K562 (cell line): ENCODE measurements around the gene POLN. TPM values are rescaled to one million over a fixed set of nuclear protein-coding genes. Genes with fewer than 3 reads are reported as not detected.

Source experiments
- ATAC-seq: fragments of 200-7000 bp; cut with Tn5 transposase; 3 replicates; pipeline ENCODE4 v1.9.1; 2020; ENCODE audit warnings: moderate library complexity
- BruUV-seq: library from RNA; stranded (reverse); fragments of 400-500 nt; replicated peaks from 2 replicates; lab custom pipeline; 2021; lab: Mats Ljungman, UMichigan
- CTCF ChIA-PET: fragments of 300-600 bp; formaldehyde crosslinking; extraction: SDS; loops from one replicate; lab custom pipeline; 2021; ENCODE audit warnings: low intra/inter-chr PET ratio; lab: Yijun Ruan, JAX
- POLR2A ChIA-PET: fragments of 300-600, 350-650 bp; sonication (Branson Sonifier 250); formaldehyde crosslinking; extraction: SDS; loops from one replicate; lab custom pipeline; 2021; ENCODE audit warnings: antibody characterized with exemption, inconsistent platforms; lab: Yijun Ruan, JAX
- DNase-seq, 4 experiments: peaks; one replicate each; pipeline versions ENCODE4 v3.0.0 to v3.0.0-alpha.2; 2011 to 2018; ENCODE audit warnings: low spot score in 3 of 4, mixed read lengths in 3 of 4; ENCODE audit errors: extremely low read depth in 1 of 4
- FAIRE-seq: peaks from 2 replicates; lab custom pipeline; 2011; peaks lifted over from hg19 to GRCh38; lab: Jason Lieb, UNC
- H2AFZ ChIP-seq: 2 replicates; pipeline ENCODE4 v1.6.0; 2011; ENCODE audit warnings: low read depth, low read length, control low read depth, inconsistent platforms
- H3K27ac ChIP-seq: fragments of 200-600 bp; 3 replicates; pipeline ENCODE4 v1.8.0; 2011; ENCODE audit warnings: low read depth, mild to moderate bottlenecking, control low read depth, inconsistent platforms, low read length, moderate library complexity, mixed read lengths; ENCODE audit errors: extremely low read depth
- H3K27me3 ChIP-seq, 2 experiments: fragments of 300-600 bp in 1 of 2; 2 replicates in 1 of 2; 3 replicates in 1 of 2; pipeline versions ENCODE4 v1.6.0 to v1.8.0; 2011; ENCODE audit warnings: inconsistent platforms in 2 of 2, low read length in 2 of 2, mild to moderate bottlenecking in 1 of 2, mixed read lengths in 1 of 2, moderate library complexity in 1 of 2; ENCODE audit not compliant: control insufficient read depth in 2 of 2, insufficient read depth in 2 of 2
- H3K36me3 ChIP-seq: fragments of 300-600 bp; 3 replicates; pipeline ENCODE4 v1.8.0; 2011; ENCODE audit warnings: mild to moderate bottlenecking, low read length, inconsistent platforms; ENCODE audit not compliant: control insufficient read depth, insufficient read depth
- H3K4me1 ChIP-seq, 2 experiments: fragments of 200-600 bp in 1 of 2; replicated peaks in 1 of 2; 2 replicates in 1 of 2; 3 replicates in 1 of 2; pipeline versions ENCODE4 v1.5.1 to v1.8.0; 2011; ENCODE audit warnings: inconsistent platforms in 2 of 2, low read length in 2 of 2, mild to moderate bottlenecking in 1 of 2, mixed read lengths in 1 of 2, moderate library complexity in 1 of 2; ENCODE audit not compliant: control insufficient read depth in 2 of 2, insufficient read depth in 2 of 2
- H3K4me2 ChIP-seq: 2 replicates; pipeline ENCODE4 v1.6.1; 2011; ENCODE audit warnings: low read length, control low read depth, inconsistent platforms, mixed read lengths; ENCODE audit not compliant: insufficient read depth
- H3K4me3 ChIP-seq: fragments of 200-600 bp; sonication (generic), shearing (Covaris generic); 2 replicates; pipeline ENCODE4 v1.5.1; 2016; ENCODE audit warnings: control low read depth, inconsistent platforms
- H3K79me2 ChIP-seq: fragments of 200-600 bp; 3 replicates; pipeline ENCODE4 v1.8.0; 2011; ENCODE audit warnings: low read length, inconsistent platforms; ENCODE audit not compliant: control insufficient read depth, insufficient read depth
- H3K9ac ChIP-seq, 2 experiments: 2 replicates each; pipeline versions ENCODE4 v1.6.0 to v1.6.1; 2011; ENCODE audit warnings: low read depth in 2 of 2, low read length in 2 of 2, control low read depth in 1 of 2, inconsistent platforms in 1 of 2, mild to moderate bottlenecking in 1 of 2, mixed read lengths in 1 of 2; ENCODE audit not compliant: insufficient read depth in 1 of 2
- H3K9me1 ChIP-seq: one replicate; pipeline ENCODE4 v1.6.0; 2011; ENCODE audit warnings: inconsistent platforms, mild to moderate bottlenecking, low read length, moderate library complexity; ENCODE audit not compliant: control insufficient read depth, insufficient read depth
- H3K9me3 ChIP-seq: replicated peaks from 2 replicates; pipeline ENCODE4 v1.5.1; 2011; ENCODE audit warnings: low read depth, low read length, inconsistent platforms; ENCODE audit not compliant: control insufficient read depth, insufficient read depth
- H4K20me1 ChIP-seq: replicated peaks from 2 replicates; pipeline ENCODE4 v1.6.1; 2011; ENCODE audit warnings: low read length, inconsistent platforms, mixed read lengths; ENCODE audit not compliant: control insufficient read depth, insufficient read depth
- ASH1L ChIP-seq: fragments of 450-650 bp; IDR thresholded peaks from 2 replicates; pipeline ENCODE4 v1.6.1; 2018; ENCODE audit warnings: borderline replicate concordance, mild to moderate bottlenecking, low read depth; ENCODE audit not compliant: partially characterized antibody
- BHLHE40 ChIP-seq: IDR thresholded peaks from 2 replicates; pipeline ENCODE4 v1.6.1; 2011; ENCODE audit warnings: low read length, improper control_type of control experiment
- DNMT1 ChIP-seq: fragments of 450-650 bp; IDR thresholded peaks from 2 replicates; pipeline ENCODE4 v1.6.1; 2016; ENCODE audit warnings: antibody characterized with exemption, mild to moderate bottlenecking
- DPF2 ChIP-seq: fragments of 450-650 bp; IDR thresholded peaks from 2 replicates; pipeline ENCODE4 v1.6.1; 2016
- EHMT2 ChIP-seq: fragments of 450-650 bp; IDR thresholded peaks from 2 replicates; pipeline ENCODE4 v1.6.1; 2018; ENCODE audit warnings: antibody characterized with exemption
- FOXO4 ChIP-seq: fragments of 450-650 bp; formaldehyde crosslinking; IDR thresholded peaks from 2 replicates; pipeline ENCODE4 v1.4.0; 2020; ENCODE audit warnings: mild to moderate bottlenecking, moderate library complexity
- GATAD2A ChIP-seq: fragments of 450-650 bp; IDR thresholded peaks from 2 replicates; pipeline ENCODE4 v1.6.1; 2017
- GATAD2B ChIP-seq: fragments of 450-650 bp; IDR thresholded peaks from 2 replicates; pipeline ENCODE4 v1.6.1; 2017; ENCODE audit warnings: mild to moderate bottlenecking, borderline replicate concordance
- MYC ChIP-seq, 2 experiments: fragments of 250-450 bp in 1 of 2; sonication (Bioruptor Pico) in 1 of 2; IDR thresholded peaks; 2 replicates each; pipeline versions ENCODE4 v1.5.1 to v1.6.1; 2012 to 2021; ENCODE audit warnings: low read depth in 2 of 2, borderline replicate concordance in 1 of 2, improper control_type of control experiment in 1 of 2, low read length in 1 of 2, mild to moderate bottlenecking in 1 of 2, moderate library complexity in 1 of 2
- PHF8 ChIP-seq: fragments of 200-600 bp; sonication (generic); IDR thresholded peaks from 2 replicates; pipeline ENCODE4 v1.6.1; 2012; ENCODE audit warnings: mixed run types, mild to moderate bottlenecking, inconsistent platforms, low read length, moderate library complexity, borderline replicate concordance
- RB1 ChIP-seq: fragments of 450-650 bp; IDR thresholded peaks from 2 replicates; pipeline ENCODE4 v1.6.1; 2017; ENCODE audit warnings: low read depth, mild to moderate bottlenecking
- SMARCA4 ChIP-seq: fragments of 450-650 bp; IDR thresholded peaks from 2 replicates; pipeline ENCODE4 v1.6.1; 2016
- SMARCE1 ChIP-seq: fragments of 450-650 bp; IDR thresholded peaks from 2 replicates; pipeline ENCODE4 v1.7.1; 2016; ENCODE audit warnings: mild to moderate bottlenecking
- SNRNP70 ChIP-seq: fragments of 200-400 bp; formaldehyde crosslinking; optimal IDR thresholded peaks from 2 replicates; pipeline ENCODE3; 2017; ENCODE audit warnings: low read depth, low read length
- TAF1 ChIP-seq: IDR thresholded peaks from 2 replicates; pipeline ENCODE4 v1.6.1; 2011; ENCODE audit warnings: mild to moderate bottlenecking, low read length, moderate library complexity; ENCODE audit not compliant: insufficient read depth, control insufficient read depth, severe bottlenecking; ENCODE audit errors: extremely low read depth
- TCF3 ChIP-seq: sonication (generic); formaldehyde crosslinking; IDR thresholded peaks from 2 replicates; pipeline ENCODE4 v1.4.0; 2020; ENCODE audit warnings: mild to moderate bottlenecking, missing genetic modification reagents
- ZBTB49 ChIP-seq: sonication (generic); formaldehyde crosslinking; IDR thresholded peaks from 2 replicates; pipeline ENCODE4 v1.8.0; 2022; ENCODE audit warnings: missing genetic modification reagents, mild to moderate bottlenecking, borderline replicate concordance
- ZKSCAN1 ChIP-seq: fragments of 150-350 bp; IDR thresholded peaks from 2 replicates; pipeline ENCODE4 v1.6.1; 2016; ENCODE audit warnings: low read depth, low read length
- WGBS: fragments of 100-300 bp; shearing (Covaris generic); methylation state at CpG from one replicate; pipeline ENCODE4 v1.1.6; 2016; ENCODE audit warnings: low coverage, mixed read lengths; ENCODE audit not compliant: insufficient coverage; ENCODE audit errors: missing lambda C conversion rate; 5-methylcytosine and 5-hydroxymethylcytosine counted together
- in situ Hi-C: fragments of 300-500 bp; cut with MboI; formaldehyde crosslinking; loops from 4 replicates; pipeline ENCODE4 v1.15.0; 2018; ENCODE audit warnings: inconsistent platforms, mixed read lengths
- intact Hi-C: fragments of 100-400 bp; cut with micrococcal nuclease; formaldehyde crosslinking; loops from 2 replicates; pipeline ENCODE4 v1.14.2; 2022
- polyA plus RNA-seq, 8 experiments: library from polyadenylated mRNA; depleted of rRNA in 4 of 8; stranded (reverse) in 5 of 8; unstranded in 3 of 8; fragments of >200 nt; fragmentation: Nextera tagmentation in 2 of 8; fragmentation: Illumina TruSeq in 1 of 8; extraction: Ambion mirVana in 2 of 8; extraction: Trizol in 1 of 8; gene quantifications; 2 replicates each; pipeline versions ENCODE4 v1.2.1 to v1.2.3, GENCODE V29; 2011 to 2014; ENCODE audit warnings: inconsistent platforms in 1 of 8, missing spikeins in 1 of 8
- total RNA-seq, 7 experiments: library from RNA; depleted of rRNA in 6 of 7; stranded (reverse); fragments of >200 nt in 6 of 7; fragmentation: Illumina TruSeq in 2 of 7; extraction: Trizol in 2 of 7; gene quantifications; 2 replicates each; pipeline versions ENCODE4 v1.2.1 to v1.2.3, GENCODE V29; 2011 to 2021; ENCODE audit warnings: low replicate concordance in 1 of 7

Gene POLN
- total and polyA plus RNA-seq, 9 of the 15 experiments (the other 6 are each of a cell fraction or from before 2014, with no cell fraction given) = 0.08 to 0.91 (median 0.32) TPM

DNA sequence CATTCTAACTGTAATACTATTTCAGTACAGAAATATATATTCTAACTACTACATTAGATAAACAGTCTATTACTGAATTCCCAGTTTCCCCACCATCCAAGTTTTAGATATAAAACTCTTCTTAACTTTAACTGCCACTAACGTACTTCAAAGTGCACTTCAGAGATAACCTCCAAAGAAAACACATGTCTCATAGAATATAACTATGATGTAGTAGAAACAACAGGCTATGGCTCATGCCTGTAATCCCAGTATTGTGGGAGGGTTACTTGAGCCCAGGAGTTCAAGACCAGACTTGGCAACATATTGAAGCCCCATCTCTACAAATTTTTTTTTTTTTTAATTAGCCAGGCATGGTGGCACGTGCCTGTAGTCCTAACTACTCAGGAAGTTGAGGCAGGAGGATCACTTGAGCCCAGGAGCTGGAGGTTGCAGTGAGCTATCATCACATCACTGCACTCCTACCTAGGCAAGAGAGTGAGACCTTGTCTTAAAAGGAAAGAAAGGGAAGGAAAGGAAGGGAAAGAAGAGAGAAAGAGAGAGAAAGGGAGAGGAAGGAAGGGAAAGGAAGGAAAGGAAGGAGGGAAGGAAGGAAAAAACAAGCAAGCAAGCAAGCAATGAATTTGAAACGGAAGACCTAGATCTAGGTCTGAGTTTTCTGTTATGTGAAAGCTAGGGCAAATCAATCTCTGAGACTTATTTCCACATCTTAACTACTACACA, 4.8 kb downstream of the POLN start:
- Histone ChIP-seq H3K9me3 (no peaks in the 10 kb centered on the region), H3K27ac (peak overlapping the region; percentile 30; the same call in 2 of the 3 replicates), H4K20me1 (peaks cover 10% of the 10 kb centered on the region; the same call in 1 of the 2 replicates), H3K9me1 (no peaks in the 10 kb centered on the region), H3K79me2 (peaks cover 71% of the 10 kb centered on the region), H2AFZ (no peak overlapping the region), H3K27me3 (no peaks in the 10 kb centered on the region), H3K36me3 (peaks cover 58% of the 10 kb centered on the region), H3K4me1 (peaks cover 6 to 13% of the 10 kb centered on the region in 2 experiments; a peak in 4 of 5 replicates), H3K4me3 (no peak overlapping the region), H3K4me2 (peak overlapping the region; percentile 71), H3K9ac (0 out of 4 replicates have a peak overlapping the region, but pooled peaks have one; percentile 15 to 18)
- POLR2A ChIA-PET = interaction anchor here (0.7 to 2.7 kb wide), 6 partner anchors 8 to 191 kb away, joined by 3 to 11 read pairs (median 3); no protein-coding TSS in a partner anchor
- no peak for ATAC-seq
- in situ Hi-C loops = no loop called here
- intact Hi-C loops = no loop called here
- 10% methylated on average over 2 of the region's 3 CpGs for WGBS
- BruUV-seq = no TSS peak
- CTCF ChIA-PET = interaction anchor here (0.7 kb wide), 1 partner anchor 225 kb away, joined by 5 read pairs; no protein-coding TSS in a partner anchor
- no peak for FAIRE-seq
- DNase-seq = no peak
- peak; percentile 33; the same call in 1 of the 2 replicates for TF ChIP-seq SMARCA4
- TF ChIP-seq ZBTB49 = no peak
- no peak for TF ChIP-seq FOXO4 (CRISPR knock-in tag)
- TF ChIP-seq BHLHE40 = peak; percentile 23; the same call in 1 of the 2 replicates
- 0 out of 2 replicates have a peak, but pooled peaks have one; percentile 16 for TF ChIP-seq GATAD2A
- TF ChIP-seq GATAD2B = 0 out of 2 replicates have a peak, but pooled peaks have one; percentile 21
- peak; percentile 45 for TF ChIP-seq ASH1L
- TF ChIP-seq PHF8 = no peak
- 0 out of 2 replicates have a peak, but pooled peaks have one; percentile 15 for TF ChIP-seq TCF3 (CRISPR knock-in tag)
- 0 out of 2 replicates have a peak, but pooled peaks have one; percentile 5 for TF ChIP-seq MYC (IDR thresholded peaks at IDR 0.05; ENCODE audit: low read depth, low read length)
- no peak for TF ChIP-seq MYC (CRISPR knock-in tag; IDR thresholded peaks at IDR 0.05; ENCODE audit: borderline replicate concordance, low read depth)
- no peak for TF ChIP-seq ZKSCAN1
- TF ChIP-seq DPF2 = peak; percentile 37; the same call in 1 of the 2 replicates
- TF ChIP-seq EHMT2 = no peak
- TF ChIP-seq SNRNP70 = no peak
- TF ChIP-seq SMARCE1 = peak; percentile 42; the same call in 1 of the 2 replicates
- TF ChIP-seq RB1 = no peak
- 0 out of 2 replicates have a peak, but pooled peaks have one; percentile 33 for TF ChIP-seq DNMT1
- TF ChIP-seq TAF1 = no peak
